ENCODE data around the gene HDHD3.

The HDHD3 gene

DNA sequence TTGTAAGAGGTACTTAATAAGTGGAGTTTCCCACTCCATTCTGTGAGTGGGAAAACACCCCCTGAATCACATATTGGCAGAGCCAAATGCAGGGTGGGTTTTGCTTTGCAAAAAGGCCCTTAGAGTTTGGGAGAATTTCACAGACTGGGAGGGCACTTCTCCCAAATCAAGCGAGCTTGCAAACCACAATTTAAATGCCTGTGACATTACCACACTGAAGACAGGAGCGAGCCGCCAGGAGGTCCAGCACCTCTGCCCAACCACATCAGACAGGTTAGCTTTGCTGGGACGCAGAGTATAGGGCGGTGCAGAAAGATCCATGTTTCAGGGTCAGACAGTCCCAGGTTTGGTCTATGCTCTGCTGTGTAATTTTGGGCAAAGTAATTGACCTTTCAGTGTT, 22.0 kb upstream of the HDHD3 start:
- TF ChIP-seq GABPA (IDR thresholded peaks at IDR 0.05; ENCODE audit: low read depth): no peak
- TF ChIP-seq REST (IDR thresholded peaks at IDR 0.05; ENCODE audit: insufficient replicate concordance, low read depth): no peak
- TF ChIP-seq POLR2AphosphoS5 (IDR thresholded peaks at IDR 0.05; ENCODE audit: low read depth): no peak
- DNase-seq (ENCODE audit: low read depth in 1 of 2, low spot score in 1 of 2): no peak
- H3K4me3 ChIP-seq (replicated peaks; ENCODE audit: insufficient read depth, low read length): no peak overlapping the region
- no peak overlapping the region for H3K27ac ChIP-seq (replicated peaks)
- no peaks in the 10 kb centered on the region for H3K27me3 ChIP-seq (ENCODE audit: insufficient read depth, poor library complexity, severe bottlenecking)

DNA sequence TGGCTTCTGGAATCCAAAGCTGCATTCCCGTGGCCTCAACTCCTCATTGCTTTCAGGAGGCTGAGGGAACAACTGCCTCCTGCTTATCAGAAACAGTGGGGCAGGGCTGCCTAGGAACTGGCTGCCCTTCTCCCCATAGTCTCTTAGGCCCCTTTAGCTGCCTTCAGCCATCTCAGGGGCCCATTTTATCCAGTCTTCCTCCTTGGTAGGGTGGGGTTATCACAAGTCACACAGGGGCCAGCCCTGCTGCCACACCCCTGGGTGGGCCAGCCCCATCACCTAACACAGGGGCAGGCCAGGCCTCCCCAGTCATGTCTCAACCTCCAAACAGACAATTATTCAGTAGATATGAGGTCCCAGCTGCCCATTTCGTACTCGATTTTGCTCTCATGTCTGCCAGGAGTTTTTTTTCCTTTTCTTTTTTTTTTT, 20.4 kb upstream of the HDHD3 start:
- H3K4me3 ChIP-seq (replicated peaks; ENCODE audit: insufficient read depth, low read length): no peak overlapping the region
- H3K27ac ChIP-seq (replicated peaks): no peak overlapping the region
- TF ChIP-seq GABPA (IDR thresholded peaks at IDR 0.05; ENCODE audit: low read depth): no peak
- TF ChIP-seq REST (IDR thresholded peaks at IDR 0.05; ENCODE audit: insufficient replicate concordance, low read depth): no peak
- no peak for TF ChIP-seq SPI1 (IDR thresholded peaks at IDR 0.05; ENCODE audit: borderline replicate concordance, low read depth)
- no peak for TF ChIP-seq POLR2AphosphoS5 (IDR thresholded peaks at IDR 0.05; ENCODE audit: low read depth)
- no peak for TF ChIP-seq CTCF (IDR thresholded peaks at IDR 0.05; ENCODE audit: insufficient read depth, low read length)
- no peak for DNase-seq (ENCODE audit: low read depth in 1 of 2, low spot score in 1 of 2)
- H3K27me3 ChIP-seq (ENCODE audit: insufficient read depth, poor library complexity, severe bottlenecking): no peaks in the 10 kb centered on the region

- no peak for DNase-seq (ENCODE audit: low read depth in 1 of 2, low spot score in 1 of 2)
- no peak for TF ChIP-seq SPI1 (IDR thresholded peaks at IDR 0.05; ENCODE audit: borderline replicate concordance, low read depth)
- TF ChIP-seq POLR2AphosphoS5 (IDR thresholded peaks at IDR 0.05; ENCODE audit: low read depth): no peak
- no peak for TF ChIP-seq GABPA (IDR thresholded peaks at IDR 0.05; ENCODE audit: low read depth)
- TF ChIP-seq REST (IDR thresholded peaks at IDR 0.05; ENCODE audit: insufficient replicate concordance, low read depth): no peak
- no peak for TF ChIP-seq CTCF (IDR thresholded peaks at IDR 0.05; ENCODE audit: insufficient read depth, low read length)
- no peaks in the 10 kb centered on the region for H3K27me3 ChIP-seq (ENCODE audit: insufficient read depth, poor library complexity, severe bottlenecking)
- H3K4me3 ChIP-seq (replicated peaks; ENCODE audit: insufficient read depth, low read length): no peak overlapping the region
- H3K27ac ChIP-seq (replicated peaks): no peak overlapping the region
These were observed 18.4 kb upstream of the HDHD3 start for GRCh38 chr9:113395000-113395861.
